Uterine smooth muscle cell (primary cell): ENCODE data around the gene ICOS. TPM values are rescaled to one million over a fixed set of nuclear protein-coding genes. Genes with fewer than 3 reads are reported as not detected.

Source experiments
- total RNA-seq: library from RNA; depleted of rRNA; stranded (reverse); fragments of >200 nt; gene quantifications from 2 replicates; pipeline ENCODE4 v1.2.3, GENCODE V29; 2014

Gene ICOS, protein sequence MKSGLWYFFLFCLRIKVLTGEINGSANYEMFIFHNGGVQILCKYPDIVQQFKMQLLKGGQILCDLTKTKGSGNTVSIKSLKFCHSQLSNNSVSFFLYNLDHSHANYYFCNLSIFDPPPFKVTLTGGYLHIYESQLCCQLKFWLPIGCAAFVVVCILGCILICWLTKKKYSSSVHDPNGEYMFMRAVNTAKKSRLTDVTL
- total RNA-seq = not detected in 2 replicates

DNA sequence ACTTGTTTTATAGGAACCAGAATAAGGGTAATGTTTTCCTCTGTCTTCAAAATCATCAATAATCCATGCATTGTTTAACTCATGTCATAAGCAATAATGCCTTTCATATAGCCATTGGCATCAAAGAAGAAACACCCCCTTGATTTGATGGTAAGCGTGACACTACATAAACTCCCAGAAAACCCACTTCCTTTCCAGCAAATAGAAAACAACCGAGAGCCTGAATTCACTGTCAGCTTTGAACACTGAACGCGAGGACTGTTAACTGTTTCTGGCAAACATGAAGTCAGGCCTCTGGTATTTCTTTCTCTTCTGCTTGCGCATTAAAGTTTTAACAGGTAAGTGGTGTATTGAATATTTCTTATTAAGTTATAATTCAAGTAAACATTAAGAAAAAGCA is at the start of gene ICOS:
Gene ICOS (plus strand): TSS at position 229 of the 400 bp plus-strand sequence. CDS start 52 bp downstream, at position 281.

Other genes starting within 250 kb of the ICOS start
- gene CD28, start 230.1 kb upstream of the ICOS start, total RNA-seq = not detected in 2 replicates
- not detected in 2 replicates for gene CTLA4, start 69.0 kb upstream of the ICOS start, total RNA-seq